GM19372 (cell line): ENCODE measurements around the gene FOXA1.

Experiments
- ATAC-seq: cut with Tn5 transposase; IDR thresholded peaks from one replicate; pipeline ENCODE4 v1.9.1; 2021; ENCODE audit warnings: mild to moderate bottlenecking, low read depth, moderate library complexity; ENCODE audit not compliant: unreplicated experiment

Gene FOXA1

GRCh38 chr14:37594971-37595808 is at the start of gene FOXA1, which contains the start of gene TTC6:
TSS of gene FOXA1 (minus strand) at chr14:37595249. CDS start at chr14:37594972, 277 bp downstream.
TSS of gene TTC6 (plus strand) at chr14:37595629. CDS start at chr14:37622065, 26,436 bp downstream.
- no peak for ATAC-seq

GRCh38 chr14:37643701-37644100 is 48.7 kb upstream of the FOXA1 start:
- no peak for ATAC-seq

- ATAC-seq = no peak
These were observed 47.1 kb upstream of the FOXA1 start for GRCh38 chr14:37642125-37642524.

- no peak for ATAC-seq
These were observed 46.1 kb upstream of the FOXA1 start for GRCh38 chr14:37641117-37641516.

- ATAC-seq = no peak
These were observed 43.5 kb upstream of the FOXA1 start for GRCh38 chr14:37638599-37638998.

- ATAC-seq = no peak
These were observed 42.3 kb upstream of the FOXA1 start for GRCh38 chr14:37637341-37637740.

GRCh38 chr14:37625597-37626595 is 30.8 kb upstream of the FOXA1 start:
- no peak for ATAC-seq

GRCh38 chr14:37623971-37624370 is 28.9 kb upstream of the FOXA1 start:
- ATAC-seq = no peak

GRCh38 chr14:37623426-37623951 is 28.4 kb upstream of the FOXA1 start:
- ATAC-seq = no peak

GRCh38 chr14:37622231-37622923 is 27.3 kb upstream of the FOXA1 start:
- ATAC-seq = no peak

- ATAC-seq = no peak
These were observed 25.8 kb upstream of the FOXA1 start for GRCh38 chr14:37620856-37621255.

GRCh38 chr14:37618498-37619028 is 23.5 kb upstream of the FOXA1 start:
- no peak for ATAC-seq

- no peak for ATAC-seq
These were observed 22.9 kb upstream of the FOXA1 start for GRCh38 chr14:37617864-37618365.

- ATAC-seq = no peak
These were observed 21.8 kb upstream of the FOXA1 start for GRCh38 chr14:37616853-37617252.

GRCh38 chr14:37615582-37616289 is 20.7 kb upstream of the FOXA1 start:
- ATAC-seq = no peak

- ATAC-seq = no peak
These were observed 16.0 kb upstream of the FOXA1 start for GRCh38 chr14:37610945-37611523.

GRCh38 chr14:37608649-37609048 is 13.6 kb upstream of the FOXA1 start:
- ATAC-seq = no peak

GRCh38 chr14:37606678-37607077 is 11.6 kb upstream of the FOXA1 start:
- ATAC-seq = no peak
